ENCODE measurements around the gene NRG2.

The NRG2 gene

DNA sequence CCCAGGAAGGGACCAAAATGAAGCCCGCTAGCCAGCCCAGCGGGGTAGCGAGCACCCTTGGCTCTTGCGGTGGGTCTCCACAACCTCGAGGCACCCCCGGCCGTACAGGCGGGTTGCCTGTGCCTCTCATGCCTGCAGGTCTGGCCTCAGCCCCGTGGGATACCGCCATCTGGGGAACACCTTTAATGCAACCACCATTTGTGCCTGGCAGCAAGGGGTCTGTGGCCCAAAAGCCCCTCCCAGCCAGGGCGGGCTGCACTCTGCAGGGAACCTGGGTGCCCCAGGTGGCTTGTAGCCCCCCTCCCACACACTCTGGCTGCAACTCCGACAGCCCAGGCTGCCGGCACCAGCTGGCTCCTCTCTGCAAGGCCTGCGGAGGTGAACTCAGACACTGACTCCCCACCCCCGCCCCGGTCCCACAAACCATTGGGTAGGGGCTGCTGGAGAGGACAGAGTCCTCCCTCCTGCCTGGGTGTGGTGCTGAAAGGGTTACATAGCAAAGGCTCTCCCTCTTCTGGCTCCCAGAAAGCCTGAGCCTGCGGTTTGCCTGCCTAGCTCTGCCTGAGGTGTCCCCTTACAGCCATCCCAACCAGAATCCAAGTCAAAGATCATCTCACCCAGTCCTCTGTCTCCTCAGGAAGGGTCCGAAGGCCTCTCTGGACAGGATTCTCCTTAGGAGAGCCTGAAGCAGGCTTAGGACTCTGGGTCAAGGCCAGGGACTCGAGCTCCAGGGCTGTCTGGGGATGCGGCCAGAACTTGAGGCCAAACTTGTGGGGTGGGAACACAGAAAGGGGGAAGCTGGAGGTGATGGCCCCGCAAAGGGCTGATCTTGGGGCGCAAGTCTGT, 138.1 kb downstream of the NRG2 start:
- TF ChIP-seq, protein P1, sequence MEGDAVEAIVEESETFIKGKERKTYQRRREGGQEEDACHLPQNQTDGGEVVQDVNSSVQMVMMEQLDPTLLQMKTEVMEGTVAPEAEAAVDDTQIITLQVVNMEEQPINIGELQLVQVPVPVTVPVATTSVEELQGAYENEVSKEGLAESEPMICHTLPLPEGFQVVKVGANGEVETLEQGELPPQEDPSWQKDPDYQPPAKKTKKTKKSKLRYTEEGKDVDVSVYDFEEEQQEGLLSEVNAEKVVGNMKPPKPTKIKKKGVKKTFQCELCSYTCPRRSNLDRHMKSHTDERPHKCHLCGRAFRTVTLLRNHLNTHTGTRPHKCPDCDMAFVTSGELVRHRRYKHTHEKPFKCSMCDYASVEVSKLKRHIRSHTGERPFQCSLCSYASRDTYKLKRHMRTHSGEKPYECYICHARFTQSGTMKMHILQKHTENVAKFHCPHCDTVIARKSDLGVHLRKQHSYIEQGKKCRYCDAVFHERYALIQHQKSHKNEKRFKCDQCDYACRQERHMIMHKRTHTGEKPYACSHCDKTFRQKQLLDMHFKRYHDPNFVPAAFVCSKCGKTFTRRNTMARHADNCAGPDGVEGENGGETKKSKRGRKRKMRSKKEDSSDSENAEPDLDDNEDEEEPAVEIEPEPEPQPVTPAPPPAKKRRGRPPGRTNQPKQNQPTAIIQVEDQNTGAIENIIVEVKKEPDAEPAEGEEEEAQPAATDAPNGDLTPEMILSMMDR (conservative IDR thresholded peaks at IDR 0.05; ENCODE audit: low read depth), result no peak
- CTCF ChIA-PET, result interaction anchor here (0.7 to 2.9 kb wide), 3 partner anchors 63 to 194 kb away, joined by 3 to 11 read pairs (median 4); no protein-coding TSS in a partner anchor
- DNase-seq (ENCODE audit: low spot score), result no peak
- POLR2A ChIA-PET (ENCODE audit: low non-redundant PET), result no interaction called here
- H3K27ac ChIP-seq, result no peak overlapping the region

DNA sequence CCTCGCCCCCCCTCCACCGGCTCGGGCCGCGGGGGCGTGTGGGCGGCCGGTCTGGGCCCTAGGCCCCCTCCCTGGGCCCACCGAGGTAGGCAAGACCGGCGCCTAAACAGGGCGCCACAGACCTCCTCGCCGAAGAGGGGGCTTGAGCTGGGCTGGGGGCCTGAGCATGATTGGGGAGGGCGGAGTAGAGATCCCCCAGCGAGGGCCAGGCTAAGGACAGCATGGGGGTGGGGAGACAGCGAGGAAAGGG, 138.6 kb downstream of the NRG2 start:
- H3K27ac ChIP-seq, result no peak overlapping the region
- ChIA-PET POLR2A (ENCODE audit: low non-redundant PET) (no interaction called here), CTCF (interaction anchor here (0.7 to 2.9 kb wide), 2 partner anchors 64 to 195 kb away, joined by 4 to 11 read pairs; no protein-coding TSS in a partner anchor)
- TF ChIP-seq, protein P1 (conservative IDR thresholded peaks at IDR 0.05; ENCODE audit: low read depth), result no peak
- no peak for DNase-seq (ENCODE audit: low spot score)

DNA sequence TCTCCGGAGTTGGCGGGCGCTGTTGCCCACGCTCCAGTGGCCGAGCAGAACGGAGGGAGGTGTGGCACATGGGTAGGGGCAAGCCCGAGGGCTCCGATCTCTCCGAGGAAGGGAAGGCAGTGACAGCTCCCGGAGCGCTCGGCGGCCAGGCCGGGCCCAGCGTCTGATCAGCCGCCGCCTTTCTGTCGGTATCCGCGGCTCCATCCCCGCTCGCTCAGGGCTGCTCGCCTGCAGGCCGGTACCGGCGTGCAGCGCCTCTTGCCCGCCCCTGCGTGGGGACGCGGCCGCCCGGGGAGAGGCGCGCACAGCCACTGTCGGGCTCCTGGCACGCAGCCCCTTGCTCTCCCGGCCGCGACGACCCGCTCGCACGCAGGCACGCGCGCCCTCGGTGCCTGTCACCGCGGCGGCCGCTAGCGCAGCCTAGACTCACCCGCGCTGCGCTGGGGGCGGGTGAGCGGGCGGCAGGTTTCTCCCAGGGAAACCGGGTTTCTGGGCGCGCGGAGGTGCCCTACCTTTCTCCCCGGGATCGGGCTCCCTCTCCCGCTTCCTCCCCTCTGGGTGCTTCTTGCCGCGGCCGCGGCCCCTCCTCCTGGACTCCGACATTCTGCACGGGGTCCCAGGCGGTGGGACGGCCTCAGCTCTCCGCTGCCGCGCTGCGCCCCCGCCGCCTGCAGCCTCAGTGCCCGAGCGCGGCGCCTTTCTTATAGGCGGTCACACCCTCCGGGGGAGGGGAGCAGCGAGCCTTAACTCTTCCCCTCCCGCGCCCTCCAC, 139.1 kb downstream of the NRG2 start:
- ChIA-PET CTCF (interaction anchor here (0.7 to 2.9 kb wide), 2 partner anchors 64 to 195 kb away, joined by 4 to 11 read pairs; no protein-coding TSS in a partner anchor), POLR2A (ENCODE audit: low non-redundant PET) (no interaction called here)
- TF ChIP-seq, protein P1 (conservative IDR thresholded peaks at IDR 0.05; ENCODE audit: low read depth), result no peak
- no peak overlapping the region for H3K27ac ChIP-seq
- no peak for DNase-seq (ENCODE audit: low spot score)

DNA sequence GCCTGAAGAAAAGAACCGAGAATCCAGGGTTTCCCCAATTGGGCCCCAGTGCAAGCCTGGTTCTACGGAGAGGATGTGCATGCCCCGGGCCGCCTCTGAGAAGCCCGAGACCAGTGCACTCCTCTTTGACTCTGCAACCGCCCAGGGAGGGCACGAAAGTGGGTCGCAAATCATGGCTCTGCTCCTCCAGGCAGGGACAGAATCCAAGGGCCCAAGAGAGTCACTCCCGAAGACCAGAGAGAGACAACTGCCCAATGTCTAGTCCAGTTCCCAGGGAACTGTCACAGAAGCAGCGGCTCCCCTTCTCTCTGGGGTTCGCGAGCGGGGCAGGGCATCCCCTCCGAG, 139.7 kb downstream of the NRG2 start:
- ChIA-PET POLR2A (ENCODE audit: low non-redundant PET) (no interaction called here), CTCF (no interaction called here)
- DNase-seq (ENCODE audit: low spot score), result no peak
- no peak overlapping the region for H3K27ac ChIP-seq
- TF ChIP-seq, protein P1 (conservative IDR thresholded peaks at IDR 0.05; ENCODE audit: low read depth), result no peak

DNA sequence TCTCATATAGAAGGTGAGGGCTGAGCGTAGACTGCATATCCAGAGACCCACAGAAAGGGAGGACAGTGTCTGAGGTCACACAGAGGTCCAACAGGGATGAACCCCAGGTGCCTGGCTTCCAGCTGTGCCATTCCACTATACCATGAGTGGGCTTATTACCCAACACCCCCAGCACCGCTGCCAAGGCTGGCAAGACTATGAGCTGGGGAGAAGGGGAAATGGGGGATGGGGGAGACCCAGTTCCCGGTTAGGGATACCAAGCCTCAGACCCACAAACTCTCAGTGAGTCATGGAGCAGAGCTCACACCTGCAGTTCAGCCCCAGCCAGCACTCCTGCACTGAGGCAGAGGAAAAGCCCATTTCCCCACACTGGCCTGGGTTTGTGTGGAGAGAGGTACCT, 141.1 kb downstream of the NRG2 start:
- CTCF ChIA-PET, result interaction anchor here (0.5 to 1.5 kb wide), 3 partner anchors 55 to 555 kb away, joined by 3 to 9 read pairs (median 3); no protein-coding TSS in a partner anchor
- no peak overlapping the region for H3K27ac ChIP-seq
- POLR2A ChIA-PET (ENCODE audit: low non-redundant PET), result no interaction called here
- TF ChIP-seq, protein P1 (conservative IDR thresholded peaks at IDR 0.05; ENCODE audit: low read depth), result no peak
- DNase-seq (ENCODE audit: low spot score), result no peak

DNA sequence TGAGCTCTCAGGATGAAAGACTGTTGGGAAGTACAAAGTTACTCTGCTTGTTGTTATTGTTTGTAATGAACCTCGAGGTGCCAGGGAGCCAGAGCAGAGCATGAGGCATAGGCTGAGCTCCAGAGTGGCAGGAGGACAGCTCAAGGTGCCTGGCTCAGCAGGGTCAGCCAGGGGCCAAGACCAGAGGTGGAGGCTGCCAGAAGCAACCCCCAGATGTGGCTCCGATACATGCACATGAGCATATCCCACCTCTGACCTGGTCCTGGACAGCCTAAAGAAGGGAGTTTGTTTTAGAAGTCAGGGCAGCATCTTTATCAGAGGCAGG, 141.9 kb downstream of the NRG2 start:
- CTCF ChIA-PET, result interaction anchor here (0.6 to 1.4 kb wide), 2 partner anchors 24 to 1864 kb away, joined by 3 read pairs; no protein-coding TSS in a partner anchor
- DNase-seq (ENCODE audit: low spot score), result no peak
- H3K27ac ChIP-seq, result no peak overlapping the region
- TF ChIP-seq, protein P1 (conservative IDR thresholded peaks at IDR 0.05; ENCODE audit: low read depth), result no peak
- POLR2A ChIA-PET (ENCODE audit: low non-redundant PET), result no interaction called here
